T-cell (primary cell): ENCODE data around the gene GPR143. TPM values are rescaled to one million over a fixed set of nuclear protein-coding genes. Genes with fewer than 3 reads are reported as not detected.

Source experiments
- ATAC-seq, 4 experiments: fragments of 200-7000 bp in 3 of 4; fragments of 150-1000 bp in 1 of 4; cut with Tn5 transposase; replicated peaks in 1 of 4; 1 replicate in 3 of 4; 2 replicates in 1 of 4; pipeline ENCODE4 v1.10.0; 2021; ENCODE audit warnings: moderate library complexity in 3 of 4, mild to moderate bottlenecking in 2 of 4, moderate number of reproducible peaks in 1 of 4
- CTCF ChIA-PET, 2 donors: fragments of 300-600 bp; sonication (Branson Sonifier 250); formaldehyde crosslinking; loops; one replicate each; lab custom pipeline; 2022; ENCODE audit warnings: antibody characterized with exemption in 2 of 2; lab: Charles Lee
- POLR2A ChIA-PET, 2 donors: fragments of 300-600 bp; sonication (Branson Sonifier 250); formaldehyde crosslinking; loops; one replicate each; lab custom pipeline; 2022; ENCODE audit warnings: antibody characterized with exemption in 2 of 2; lab: Charles Lee
- DNase-seq, 35 experiments: peaks; one replicate each; pipeline versions ENCODE4 v3.0.0 to v3.0.0-alpha.2; 2013 to 2023
- H3K27ac ChIP-seq: one replicate; pipeline ENCODE4 v1.5.1; 2013; ENCODE audit warnings: low read length
- H3K27me3 ChIP-seq, 2 experiments: replicated peaks in 1 of 2; 1 replicate in 1 of 2; 2 replicates in 1 of 2; pipeline versions ENCODE4 v1.6.1 to v1.7.0; 2013; ENCODE audit warnings: low read length in 1 of 2, mixed read lengths in 1 of 2; ENCODE audit not compliant: control insufficient read depth in 2 of 2, insufficient read depth in 2 of 2; ENCODE audit errors: extremely low read depth in 1 of 2
- H3K36me3 ChIP-seq, 2 donors: 1 replicate in 1 of 2; 2 replicates in 1 of 2; pipeline versions ENCODE4 v1.6.1 to v1.7.0; 2013; ENCODE audit warnings: low read length in 1 of 2; ENCODE audit not compliant: control insufficient read depth in 2 of 2, insufficient read depth in 1 of 2; ENCODE audit errors: extremely low read depth in 1 of 2
- H3K4me1 ChIP-seq, 2 experiments: 1 replicate in 1 of 2; 2 replicates in 1 of 2; pipeline versions ENCODE4 v1.6.1 to v1.7.0; 2013; ENCODE audit warnings: low read length in 2 of 2, mixed read lengths in 1 of 2; ENCODE audit not compliant: insufficient read depth in 2 of 2, control insufficient read depth in 1 of 2; ENCODE audit errors: extremely low read depth in 1 of 2
- H3K4me3 ChIP-seq, 2 donors: 1 replicate in 1 of 2; 2 replicates in 1 of 2; pipeline versions ENCODE4 v1.5.1 to v1.7.0; 2013; ENCODE audit warnings: mild to moderate bottlenecking in 2 of 2, low read length in 1 of 2, moderate library complexity in 1 of 2; ENCODE audit not compliant: control insufficient read depth in 1 of 2; ENCODE audit errors: extremely low read depth in 1 of 2
- H3K9me3 ChIP-seq: 2 replicates; pipeline ENCODE4 v1.7.0; 2013
- H3K27ac Mint-ChIP-seq, 2 donors: one replicate each; pipeline ENCODE4 v1.8.0; 2020 to 2021; ENCODE audit warnings: mild to moderate bottlenecking in 2 of 2, mixed read lengths in 2 of 2
- H3K27me3 Mint-ChIP-seq, 2 donors: one replicate each; pipeline ENCODE4 v1.8.0; 2021 to 2022; ENCODE audit warnings: mixed read lengths in 2 of 2
- H3K36me3 Mint-ChIP-seq: one replicate; pipeline ENCODE4 v1.8.0; 2021; ENCODE audit warnings: mixed read lengths
- H3K4me1 Mint-ChIP-seq, 3 donors: one replicate each; pipeline ENCODE4 v1.8.0; 2020 to 2022; ENCODE audit warnings: mixed read lengths in 3 of 3, mild to moderate bottlenecking in 1 of 3
- H3K4me3 Mint-ChIP-seq, 3 donors: one replicate each; pipeline ENCODE4 v1.8.0; 2020 to 2022; ENCODE audit warnings: mild to moderate bottlenecking in 3 of 3, mixed read lengths in 3 of 3, moderate library complexity in 3 of 3
- H3K9me3 Mint-ChIP-seq, 3 donors: one replicate each; pipeline ENCODE4 v1.8.0; 2020 to 2022; ENCODE audit warnings: mixed read lengths in 3 of 3
- WGBS: methylation state at CpG from one replicate; pipeline ENCODE4 v1.1.5; 2013; ENCODE audit warnings: missing lambda C conversion rate; ENCODE audit not compliant: insufficient coverage; 5-methylcytosine and 5-hydroxymethylcytosine counted together
- total RNA-seq, 35 experiments: library from RNA in 6 of 35; stranded (reverse) in 6 of 35; fragments of 120-200 nt in 1 of 35; gene quantifications; one replicate each; pipeline versions ENCODE4 v1.2.1 to v1.2.4 and lab custom pipeline; 2013 to 2026

The GPR143 gene
- total RNA-seq, 5 donors from 2014 or later (not counting 1 experiment from before 2014, with no cell fraction given), result not detected

- POLR2A ChIA-PET, result interaction anchor here in 1 of 2 donors (0.6 kb wide), 1 partner anchor 124 kb away, joined by 8 read pairs; no protein-coding TSS in a partner anchor
- Histone ChIP-seq H3K36me3 (peaks cover 5 to 16% of the 10 kb centered on the region in 2 donors), H3K9me3 (no peaks in the 10 kb centered on the region), H3K27ac (no peak overlapping the region), H3K4me3 (no peak overlapping the region), H3K27me3 (no peaks in the 10 kb centered on the region), H3K4me1 (no peaks in the 10 kb centered on the region)
- Mint-ChIP-seq H3K36me3 (peaks cover 54% of the 10 kb centered on the region), H3K4me3 (no peak overlapping the region), H3K9me3 (peaks cover 0 to 6% (median 0%) of the 10 kb centered on the region in 3 donors), H3K27ac (no peak overlapping the region), H3K27me3 (no peaks in the 10 kb centered on the region), H3K4me1 (no peaks in the 10 kb centered on the region)
- no peak for DNase-seq
- CTCF ChIA-PET, result no interaction called here
- WGBS, result 100% methylated on average over 5 of the region's 15 CpGs
- ATAC-seq, result no peak
Measured at GRCh38 chrX:9700555-9700954, 65.1 kb downstream of the GPR143 start.

- WGBS, result 100% methylated on average over 1 of the region's 12 CpGs
- no peaks in the 10 kb centered on the region for H3K27me3 Mint-ChIP-seq
- no peaks in the 10 kb centered on the region for H3K9me3 Mint-ChIP-seq
- Histone ChIP-seq H3K27ac (no peak overlapping the region), H3K9me3 (no peaks in the 10 kb centered on the region), H3K4me3 (no peak overlapping the region), H3K27me3 (no peaks in the 10 kb centered on the region), H3K4me1 (no peaks in the 10 kb centered on the region), H3K36me3 (peaks cover 8 to 16% of the 10 kb centered on the region in 2 donors)
- no peak overlapping the region for H3K27ac Mint-ChIP-seq
- H3K36me3 Mint-ChIP-seq, result peaks cover 42% of the 10 kb centered on the region
- ATAC-seq (no peak), DNase-seq (no peak)
- peaks cover 0 to under 1% (median 0%) of the 10 kb centered on the region in 3 donors for H3K4me1 Mint-ChIP-seq
- no peak overlapping the region for H3K4me3 Mint-ChIP-seq
- ChIA-PET CTCF (interaction anchor here in 1 of 2 donors (1.1 kb wide), 1 partner anchor 11 kb away, joined by 3 read pairs; no protein-coding TSS in a partner anchor), POLR2A (no interaction called here)
Measured at GRCh38 chrX:9698576-9698975, 67.1 kb downstream of the GPR143 start.

GRCh38 chrX:9693307-9694001 lies 72.2 kb downstream of the GPR143 start:
- H3K9me3 ChIP-seq, result no peaks in the 10 kb centered on the region
- Mint-ChIP-seq H3K4me1 (peaks cover 0 to 8% (median 5%) of the 10 kb centered on the region in 3 donors), H3K27me3 (no peaks in the 10 kb centered on the region), H3K36me3 (peaks cover 35% of the 10 kb centered on the region), H3K4me3 (no peak overlapping the region), H3K9me3 (no peaks in the 10 kb centered on the region), H3K27ac (no peak overlapping the region)
- ChIA-PET POLR2A (interaction anchor here in 1 of 2 donors (0.6 kb wide), 1 partner anchor 427 kb away, joined by 3 read pairs; no protein-coding TSS in a partner anchor), CTCF (interaction anchor here in 1 of 2 donors (0.5 kb wide), 1 partner anchor 404 kb away, joined by 5 read pairs; no protein-coding TSS in a partner anchor)
- peaks cover 5 to 34% of the 10 kb centered on the region in 2 donors for H3K36me3 ChIP-seq
- DNase-seq (no peak), ATAC-seq (peak in 1 of 4 experiments; percentile 26)
- no peak overlapping the region for H3K27ac ChIP-seq
- H3K27me3 ChIP-seq, result no peaks in the 10 kb centered on the region
- H3K4me1 ChIP-seq, result no peaks in the 10 kb centered on the region
- 86% methylated on average over 2 of the region's 12 CpGs for WGBS
- no peak overlapping the region for H3K4me3 ChIP-seq

GRCh38 chrX:9690046-9690445 lies 75.6 kb downstream of the GPR143 start:
- Mint-ChIP-seq H3K4me1 (peaks cover 0 to 8% (median 5%) of the 10 kb centered on the region in 3 donors), H3K27me3 (no peaks in the 10 kb centered on the region), H3K27ac (no peak overlapping the region), H3K4me3 (no peak overlapping the region), H3K9me3 (no peaks in the 10 kb centered on the region), H3K36me3 (peaks cover 39% of the 10 kb centered on the region)
- POLR2A ChIA-PET, result no interaction called here
- ATAC-seq (no peak), DNase-seq (no peak)
- H3K4me3 ChIP-seq, result no peak overlapping the region
- peaks cover 5 to 28% of the 10 kb centered on the region in 2 donors for H3K36me3 ChIP-seq
- no peaks in the 10 kb centered on the region for H3K4me1 ChIP-seq
- CTCF ChIA-PET, result no interaction called here
- no peaks in the 10 kb centered on the region for H3K9me3 ChIP-seq
- WGBS, result 93% methylated on average over 3 of the region's 5 CpGs
- H3K27ac ChIP-seq, result no peak overlapping the region
- H3K27me3 ChIP-seq, result no peaks in the 10 kb centered on the region

- no peak overlapping the region for H3K27ac Mint-ChIP-seq
- Histone ChIP-seq H3K9me3 (no peaks in the 10 kb centered on the region), H3K36me3 (peaks cover 4 to 27% of the 10 kb centered on the region in 2 donors), H3K27me3 (no peaks in the 10 kb centered on the region), H3K4me1 (no peaks in the 10 kb centered on the region), H3K27ac (no peak overlapping the region), H3K4me3 (no peak overlapping the region)
- ChIA-PET CTCF (no interaction called here), POLR2A (interaction anchor here in 1 of 2 donors (0.7 kb wide), 1 partner anchor 133 kb away, joined by 5 read pairs; no protein-coding TSS in a partner anchor)
- peaks cover 41% of the 10 kb centered on the region for H3K36me3 Mint-ChIP-seq
- no peaks in the 10 kb centered on the region for H3K9me3 Mint-ChIP-seq
- DNase-seq (no peak), ATAC-seq (no peak)
- no peaks in the 10 kb centered on the region for H3K27me3 Mint-ChIP-seq
- H3K4me3 Mint-ChIP-seq, result no peak overlapping the region
- H3K4me1 Mint-ChIP-seq, result peaks cover 0 to 8% (median 5%) of the 10 kb centered on the region in 3 donors
- 99% methylated on average over 13 of the region's 24 CpGs for WGBS
Measured at GRCh38 chrX:9688833-9689232, 76.8 kb downstream of the GPR143 start.

- Histone ChIP-seq H3K27me3 (no peaks in the 10 kb centered on the region), H3K36me3 (peaks cover 2 to 18% of the 10 kb centered on the region in 2 donors), H3K4me3 (no peak overlapping the region), H3K27ac (no peak overlapping the region), H3K9me3 (no peaks in the 10 kb centered on the region), H3K4me1 (no peaks in the 10 kb centered on the region)
- H3K27me3 Mint-ChIP-seq, result no peaks in the 10 kb centered on the region
- peaks cover 0 to 4% (median 2%) of the 10 kb centered on the region in 3 donors for H3K4me1 Mint-ChIP-seq
- peaks cover 39% of the 10 kb centered on the region for H3K36me3 Mint-ChIP-seq
- no peaks in the 10 kb centered on the region for H3K9me3 Mint-ChIP-seq
- no peak for ATAC-seq
- H3K27ac Mint-ChIP-seq, result no peak overlapping the region
- ChIA-PET CTCF (interaction anchor here in 1 of 2 donors (0.5 kb wide), 1 partner anchor 23 kb away, joined by 5 read pairs; no protein-coding TSS in a partner anchor), POLR2A (no interaction called here)
- DNase-seq, result no peak
- no peak overlapping the region for H3K4me3 Mint-ChIP-seq
- 99% methylated on average over 20 of the region's 27 CpGs for WGBS
Measured at GRCh38 chrX:9687899-9688298, 77.7 kb downstream of the GPR143 start.
